Ascending aorta (tissue), 2 donors: ENCODE measurements around the gene USF2. TPM values are rescaled to one million over a fixed set of nuclear protein-coding genes. Genes with fewer than 3 reads are reported as not detected.
A peak's percentile ranks its signal among the peaks of the same experiment; 100 is the strongest.

Experiments used
- DNase-seq, 2 donors: peaks; one replicate each; pipeline ENCODE4 v3.0.0-alpha.2; 2019; ENCODE audit warnings: low spot score in 2 of 2
- H3K27ac ChIP-seq, 2 donors: fragments of 200-600 bp; sonication (generic); one replicate each; pipeline ENCODE4 v1.5.1; 2016 to 2017; ENCODE audit warnings: mild to moderate bottlenecking in 1 of 2
- H3K27me3 ChIP-seq: fragments of 200-600 bp; sonication (generic); one replicate; pipeline ENCODE4 v1.5.1; 2017
- H3K36me3 ChIP-seq, 2 donors: fragments of 200-600 bp; sonication (generic); one replicate each; pipeline ENCODE4 v1.5.1; 2016
- H3K4me1 ChIP-seq, 2 donors: fragments of 200-600 bp; sonication (generic); one replicate each; pipeline ENCODE4 v1.5.1; 2016 to 2017; ENCODE audit warnings: mild to moderate bottlenecking in 1 of 2
- H3K4me3 ChIP-seq, 2 donors: fragments of 200-600 bp; sonication (generic); one replicate each; pipeline ENCODE4 v1.5.1; 2016 to 2017; ENCODE audit warnings: mild to moderate bottlenecking in 1 of 2
- H3K9me3 ChIP-seq, 2 donors: fragments of 200-600 bp; sonication (generic); one replicate each; pipeline ENCODE4 v1.5.1; 2016
- CTCF ChIP-seq, 3 experiments: fragments of 200-600 bp in 2 of 3; fragments of 450-650 bp in 1 of 3; sonication (generic) in 2 of 3; IDR thresholded peaks; one replicate each; pipeline ENCODE4 v1.5.1; 2016 to 2019; ENCODE audit warnings: antibody characterized with exemption in 3 of 3, mild to moderate bottlenecking in 1 of 3, moderate library complexity in 1 of 3
- intact Hi-C: fragments of 100-400 bp; cut with DNase I; formaldehyde crosslinking; loops from one replicate; pipeline ENCODE4 v1.15.1; 2023
- total RNA-seq: library from RNA; depleted of rRNA; stranded (reverse); fragments of >200 nt; gene quantifications from one replicate; pipeline ENCODE4 v1.1.0, GENCODE V29; 2016

USF2 gene
- total RNA-seq, 1 donor from 2014 or later = 116 TPM

- no peak for TF ChIP-seq CTCF (IDR thresholded peaks at IDR 0.05)
- peaks cover 0 to 8% of the 10 kb centered on the region in 2 donors for H3K9me3 ChIP-seq
- no peak overlapping the region for H3K27ac ChIP-seq
- no peak for DNase-seq
- H3K36me3 ChIP-seq = no peaks in the 10 kb centered on the region
- no peaks in the 10 kb centered on the region for H3K4me1 ChIP-seq
- H3K27me3 ChIP-seq = no peaks in the 10 kb centered on the region
- no peak overlapping the region for H3K4me3 ChIP-seq
- intact Hi-C loops = no loop called here
Measured at GRCh38 chr19:35240327-35240726, 28.4 kb upstream of the USF2 start.

GRCh38 chr19:35241417-35241816, 27.3 kb upstream of the USF2 start:
- Histone ChIP-seq H3K4me3 (no peak overlapping the region), H3K9me3 (peaks cover 0 to 8% of the 10 kb centered on the region in 2 donors), H3K36me3 (no peaks in the 10 kb centered on the region), H3K27ac (no peak overlapping the region), H3K27me3 (no peaks in the 10 kb centered on the region), H3K4me1 (no peaks in the 10 kb centered on the region)
- intact Hi-C loops = no loop called here
- TF ChIP-seq CTCF (IDR thresholded peaks at IDR 0.05) = no peak
- DNase-seq = no peak

- no peak for DNase-seq
- Histone ChIP-seq H3K4me3 (no peak overlapping the region), H3K36me3 (no peaks in the 10 kb centered on the region), H3K4me1 (peaks cover 6 to 8% of the 10 kb centered on the region in 2 donors), H3K9me3 (peaks cover 0 to 2% of the 10 kb centered on the region in 2 donors), H3K27ac (no peak overlapping the region), H3K27me3 (peaks cover 10% of the 10 kb centered on the region)
- no peak for TF ChIP-seq CTCF (IDR thresholded peaks at IDR 0.05)
- intact Hi-C loops = no loop called here
Measured at GRCh38 chr19:35246466-35247092, 22.2 kb upstream of the USF2 start.

GRCh38 chr19:35247526-35248309, 21.0 kb upstream of the USF2 start:
- Histone ChIP-seq H3K4me3 (peak overlapping the region; percentile 52 to 67), H3K27me3 (peaks cover 10% of the 10 kb centered on the region), H3K4me1 (peaks cover 6 to 8% of the 10 kb centered on the region in 2 donors), H3K36me3 (no peaks in the 10 kb centered on the region), H3K9me3 (no peaks in the 10 kb centered on the region), H3K27ac (peak overlapping the region; percentile 48 to 64)
- DNase-seq = no peak
- TF ChIP-seq CTCF (IDR thresholded peaks at IDR 0.05) = peak in 2 of 3 experiments; percentile 27 to 40
- intact Hi-C loops = no loop called here

- peaks cover 6 to 8% of the 10 kb centered on the region in 2 donors for H3K4me1 ChIP-seq
- H3K27ac ChIP-seq = peak within 1 kb of the TSS; percentile 48 to 64
- DNase-seq = no peak
- H3K4me3 ChIP-seq = peak within 1 kb of the TSS; percentile 52 to 67
- no peaks in the 10 kb centered on the region for H3K9me3 ChIP-seq
- intact Hi-C loops = no loop called here
- TF ChIP-seq CTCF (IDR thresholded peaks at IDR 0.05) = no peak
- H3K36me3 ChIP-seq = no peaks in the 10 kb centered on the region
- H3K27me3 ChIP-seq = peaks cover 10% of the 10 kb centered on the region
Measured at GRCh38 chr19:35248310-35249145, 20.2 kb upstream of the USF2 start, which contains the start of gene LSR. Gene LSR, plus strand, starts transcription at chr19:35249002. Its CDS starts 21 bp downstream, at chr19:35249023.
